HG03432 (cell line): ENCODE results near the gene SNRNP25.

Experiments
- ATAC-seq: cut with Tn5 transposase; IDR thresholded peaks from one replicate; pipeline ENCODE4 v1.9.1; 2021; ENCODE audit warnings: mild to moderate bottlenecking, moderate library complexity; ENCODE audit not compliant: unreplicated experiment

SNRNP25 gene

GRCh38 chr16:97822-98221 lies 44.2 kb downstream of the SNRNP25 start:
- no peak for ATAC-seq

- ATAC-seq = no peak
Observed at GRCh38 chr16:100989-101388, 47.4 kb downstream of the SNRNP25 start.

GRCh38 chr16:101586-101985 lies 48.0 kb downstream of the SNRNP25 start:
- ATAC-seq = no peak

DNA sequence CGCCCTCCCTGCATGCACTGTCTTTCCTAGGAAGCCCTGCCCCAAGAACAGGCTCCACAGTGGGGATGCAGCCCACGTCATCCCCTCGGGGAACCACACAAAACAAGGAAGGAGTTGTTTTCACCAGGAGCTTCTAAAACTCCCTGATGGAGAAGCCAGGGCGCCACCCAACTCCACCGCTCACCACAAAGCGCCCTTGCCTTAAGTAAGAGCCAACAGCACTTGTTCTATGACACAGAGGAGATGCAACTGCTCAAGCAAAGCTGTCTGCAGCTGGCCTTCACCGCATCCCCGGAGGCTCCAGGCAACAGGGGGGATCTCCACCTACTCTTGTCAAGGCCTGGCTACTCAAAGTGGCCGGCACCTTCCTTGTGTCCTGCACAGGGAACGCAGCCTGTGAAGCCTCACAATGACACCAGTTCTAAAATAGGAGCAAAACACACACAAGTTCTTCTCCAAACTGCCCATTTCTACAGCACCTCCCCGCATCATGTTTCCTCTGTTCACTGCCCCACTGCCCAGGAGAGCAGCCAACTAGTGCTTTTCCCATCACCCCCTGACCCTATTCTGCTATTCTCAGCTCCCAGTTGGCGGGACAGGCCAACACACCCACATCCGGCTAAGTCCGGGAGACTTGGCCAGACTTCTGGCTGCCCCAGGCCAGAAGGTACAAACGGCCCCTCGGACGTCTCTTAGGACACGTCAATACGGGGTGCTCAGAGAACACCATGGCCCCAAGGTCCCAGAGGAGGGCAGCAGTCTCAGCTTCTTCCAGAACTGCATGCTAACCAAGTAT lies 48.6 kb downstream of the SNRNP25 start:
- ATAC-seq = no peak

- ATAC-seq = no peak
Observed at GRCh38 chr16:104355-104754, 50.7 kb downstream of the SNRNP25 start.

DNA sequence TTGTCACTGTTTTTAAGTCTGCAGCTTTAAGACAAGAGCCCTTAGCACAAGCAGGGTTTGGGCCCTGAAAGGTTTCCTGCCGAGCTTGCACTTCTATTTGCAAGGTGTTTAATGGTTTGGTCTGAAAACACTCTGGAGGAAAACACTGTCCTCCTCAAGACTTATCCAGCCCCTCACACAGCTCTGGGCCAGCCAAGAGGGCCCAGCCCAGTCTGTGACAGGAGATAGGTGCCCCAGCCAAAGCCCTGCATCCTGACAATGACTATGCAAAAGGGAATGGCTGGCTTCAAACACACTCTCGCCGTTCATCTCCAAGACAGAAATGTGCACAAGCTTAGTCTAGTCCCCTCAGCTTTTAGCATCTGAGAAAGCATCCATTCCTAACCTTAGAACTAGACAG lies 51.3 kb downstream of the SNRNP25 start:
- no peak for ATAC-seq

DNA sequence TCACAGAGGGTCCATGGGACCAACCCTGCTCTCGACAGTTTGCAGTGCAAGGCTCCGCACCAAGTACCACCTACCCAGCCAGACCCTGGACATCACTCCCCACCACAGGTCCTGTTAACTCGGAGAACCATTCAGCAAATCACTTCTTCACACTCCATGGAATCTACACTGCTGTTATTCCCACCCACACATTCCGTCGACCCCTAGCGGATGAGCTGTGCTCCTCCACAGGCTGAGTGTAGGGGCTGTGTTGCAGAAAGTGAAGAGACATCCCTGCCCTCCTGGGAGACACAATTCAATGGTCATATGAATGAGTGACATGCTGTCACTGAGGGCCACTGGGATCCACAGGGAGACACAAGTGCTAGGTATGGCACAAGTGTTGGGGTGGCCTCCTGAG lies 51.9 kb downstream of the SNRNP25 start:
- no peak for ATAC-seq

DNA sequence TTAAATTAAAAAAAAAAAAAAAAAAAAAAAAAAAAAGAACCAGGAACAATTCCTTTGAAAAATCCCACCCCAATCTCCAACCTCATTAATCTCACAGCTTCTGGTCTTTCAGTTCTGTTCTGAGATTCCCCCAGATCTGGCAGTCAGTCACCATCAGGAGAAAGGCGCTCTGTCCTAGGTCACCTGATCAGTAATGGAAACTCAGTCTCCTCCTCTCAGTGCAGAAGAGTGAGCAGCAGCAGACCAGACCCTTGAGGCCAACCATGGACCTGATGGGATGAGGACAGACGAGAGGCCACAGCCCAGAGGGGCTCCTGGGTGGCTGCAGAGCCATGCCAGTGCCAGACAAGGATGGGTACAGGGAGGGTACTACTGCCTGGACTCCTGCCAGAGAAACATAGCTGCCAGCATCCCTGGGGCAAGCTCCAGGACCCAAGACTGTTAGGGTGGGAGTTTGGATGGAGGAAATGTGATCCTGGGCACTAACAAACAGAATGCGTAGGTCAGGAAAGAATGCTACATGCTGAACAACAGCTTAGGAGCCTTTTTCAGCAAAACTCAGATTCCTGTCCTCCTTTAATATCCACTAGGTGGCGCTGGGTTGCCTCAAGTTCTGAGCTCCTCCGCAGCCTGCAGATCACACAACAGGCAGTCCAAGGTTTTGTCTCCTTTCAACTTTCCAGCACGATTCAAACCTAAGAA lies 53.1 kb downstream of the SNRNP25 start:
- ATAC-seq = no peak
